ENCODE data around the gene CTIF. TPM values are rescaled to one million over a fixed set of nuclear protein-coding genes. Genes with fewer than 3 reads are reported as not detected.
"Not testable (repeated sequence)": the region's sequence is repeated elsewhere in the genome, so short reads cannot be mapped to it uniquely, and the experiment has no call there.

The CTIF gene
- 81.5 TPM for polyA plus RNA-seq (2013, experiment 1 of 2; ENCODE audit: insufficient read length)
- 100.0 TPM for polyA plus RNA-seq (2013, experiment 2 of 2; ENCODE audit: insufficient read length)

GRCh38 chr18:48538531-48539405 is at the start of gene CTIF:
TSS of gene CTIF (plus strand) at chr18:48539031. CDS start at chr18:48619566, 80,535 bp downstream.
- DNase-seq, result peak; percentile 99

GRCh38 chr18:48490641-48491293 is 48.1 kb upstream of the CTIF start:
- peak; percentile 88 for DNase-seq

GRCh38 chr18:48492880-48493279 is 46.0 kb upstream of the CTIF start:
- no peak for DNase-seq

GRCh38 chr18:48493434-48494230 is 45.2 kb upstream of the CTIF start:
- DNase-seq, result no peak

GRCh38 chr18:48497863-48498262 is 41.0 kb upstream of the CTIF start:
- no peak for DNase-seq

GRCh38 chr18:48500517-48500916 is 38.3 kb upstream of the CTIF start:
- DNase-seq, result no peak

- DNase-seq, result no peak
Observed at GRCh38 chr18:48502906-48503305, 35.9 kb upstream of the CTIF start.

- DNase-seq, result no peak
Observed at GRCh38 chr18:48504819-48505218, 34.0 kb upstream of the CTIF start.

GRCh38 chr18:48506983-48507568 is 31.8 kb upstream of the CTIF start:
- not testable (repeated sequence) for DNase-seq

- DNase-seq, result not testable (repeated sequence)
Observed at GRCh38 chr18:48512498-48512897, 26.3 kb upstream of the CTIF start.

- DNase-seq, result no peak
Observed at GRCh38 chr18:48514786-48515185, 24.0 kb upstream of the CTIF start.

GRCh38 chr18:48517048-48517447 is 21.8 kb upstream of the CTIF start:
- DNase-seq, result peak; percentile 44

GRCh38 chr18:48519431-48520100 is 19.3 kb upstream of the CTIF start:
- DNase-seq, result no peak

GRCh38 chr18:48521723-48522122 is 17.1 kb upstream of the CTIF start:
- no peak for DNase-seq

GRCh38 chr18:48525671-48526070 is 13.2 kb upstream of the CTIF start:
- DNase-seq, result no peak

GRCh38 chr18:48527461-48527860 is 11.4 kb upstream of the CTIF start:
- DNase-seq, result no peak

- no peak for DNase-seq
Observed at GRCh38 chr18:48528861-48529260, 10.0 kb upstream of the CTIF start.

- DNase-seq, result peak; percentile 97
Observed at GRCh38 chr18:48529796-48530195, 9.0 kb upstream of the CTIF start.

GRCh38 chr18:48530399-48531081 is 8.3 kb upstream of the CTIF start:
- no peak for DNase-seq

GRCh38 chr18:48531082-48531403 is 7.8 kb upstream of the CTIF start:
- no peak for DNase-seq

- DNase-seq, result no peak
Observed at GRCh38 chr18:48531908-48532307, 6.9 kb upstream of the CTIF start.
